Activated CD4-positive, alpha-beta T cell treated with anti-CD3 and anti-CD28 coated beads, Interleukin-2, amount 50 U/mL, for 1 hour (primary cell): ENCODE results near the gene IDH3B.
A peak's percentile ranks its signal among the peaks of the same experiment; 100 is the strongest.

Experiments used
- DNase-seq: peaks from one replicate; pipeline ENCODE4 v3.0.0-alpha.2; 2020

The IDH3B gene

DNA sequence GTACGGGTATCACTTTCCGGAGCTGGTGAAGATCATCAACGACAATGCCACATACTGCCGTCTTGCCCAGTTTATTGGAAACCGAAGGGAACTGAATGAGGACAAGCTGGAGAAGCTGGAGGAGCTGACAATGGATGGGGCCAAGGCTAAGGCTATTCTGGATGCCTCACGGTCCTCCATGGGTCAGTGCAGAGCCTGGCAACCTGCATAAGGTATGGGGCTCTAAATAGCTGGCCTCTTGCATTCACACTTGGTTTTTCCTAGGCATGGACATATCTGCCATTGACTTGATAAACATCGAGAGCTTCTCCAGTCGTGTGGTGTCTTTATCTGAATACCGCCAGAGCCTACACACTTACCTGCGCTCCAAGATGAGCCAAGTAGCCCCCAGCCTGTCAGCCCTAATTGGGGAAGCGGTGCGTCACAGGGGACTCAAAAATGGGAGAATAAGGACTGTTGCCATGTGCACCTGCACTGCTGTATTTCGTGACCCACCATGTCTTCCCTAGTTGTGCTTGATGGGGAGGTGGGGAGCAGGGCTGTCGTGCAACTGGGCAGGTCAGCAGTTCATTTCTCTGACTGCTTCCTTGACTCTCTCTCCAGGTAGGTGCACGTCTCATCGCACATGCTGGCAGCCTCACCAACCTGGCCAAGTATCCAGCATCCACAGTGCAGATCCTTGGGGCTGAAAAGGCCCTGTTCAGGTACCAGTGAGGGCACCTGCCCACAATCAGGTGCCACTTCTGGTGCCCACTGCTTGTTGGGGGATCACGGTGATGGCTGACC, 8.5 kb downstream of the IDH3B start:
- DNase-seq, result no peak

GRCh38 chr20:2654831-2655230, 9.2 kb downstream of the IDH3B start:
- DNase-seq, result no peak

DNA sequence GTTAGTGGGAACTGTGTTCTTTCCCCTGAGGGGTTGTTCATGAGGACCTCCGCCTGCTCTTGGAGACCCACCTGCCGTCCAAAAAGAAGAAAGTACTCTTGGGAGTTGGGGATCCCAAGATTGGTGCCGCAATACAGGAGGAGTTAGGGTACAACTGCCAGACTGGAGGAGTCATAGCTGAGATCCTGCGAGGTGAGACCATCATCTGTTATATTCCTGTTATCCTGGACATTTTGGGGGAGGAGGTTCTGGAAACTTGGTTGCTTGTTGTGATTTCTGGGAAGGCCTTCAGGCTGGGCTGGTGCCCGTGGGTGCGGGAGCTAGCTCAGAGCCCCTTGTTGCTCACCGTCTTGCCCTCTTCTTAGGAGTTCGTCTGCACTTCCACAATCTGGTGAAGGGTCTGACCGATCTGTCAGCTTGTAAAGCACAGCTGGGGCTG, 9.6 kb downstream of the IDH3B start:
- no peak for DNase-seq

- DNase-seq, result no peak
Measured at GRCh38 chr20:2653556-2654383, 10.2 kb downstream of the IDH3B start.

- no peak for DNase-seq
Measured at GRCh38 chr20:2652724-2653555, 11.1 kb downstream of the IDH3B start.

GRCh38 chr20:2651772-2652723, 12.0 kb downstream of the IDH3B start, which contains the start of gene NOP56:
Gene NOP56 (plus strand): TSS chr20:2652632. CDS start chr20:2652661, 29 bp downstream.
- peak; percentile 95 for DNase-seq

- no peak for DNase-seq
Measured at GRCh38 chr20:2643708-2644107, 20.3 kb downstream of the IDH3B start.

GRCh38 chr20:2640899-2641298, 23.1 kb downstream of the IDH3B start:
- DNase-seq, result no peak

- no peak for DNase-seq
Measured at GRCh38 chr20:2640260-2640659, 23.8 kb downstream of the IDH3B start.

GRCh38 chr20:2637246-2637645, 26.8 kb downstream of the IDH3B start:
- no peak for DNase-seq

DNA sequence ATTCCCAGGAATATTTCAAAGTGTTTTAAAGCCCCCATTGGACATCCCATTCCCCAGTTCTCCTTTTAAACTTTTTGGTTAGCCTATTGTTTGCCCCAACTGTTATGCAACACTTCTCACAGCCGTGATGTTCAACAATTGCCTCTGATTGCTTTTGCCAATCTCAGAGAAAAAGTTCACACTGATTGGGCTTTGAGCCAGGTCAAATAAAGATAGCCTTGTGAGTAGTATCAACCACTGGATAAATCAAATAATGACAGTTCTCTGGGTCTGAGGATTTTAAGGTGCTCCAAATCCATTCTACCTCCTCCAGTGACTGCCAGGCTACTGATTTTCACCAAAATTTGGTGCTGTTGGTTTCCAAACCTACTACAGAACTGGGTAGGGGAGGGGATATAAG, 30.6 kb downstream of the IDH3B start:
- no peak for DNase-seq

DNA sequence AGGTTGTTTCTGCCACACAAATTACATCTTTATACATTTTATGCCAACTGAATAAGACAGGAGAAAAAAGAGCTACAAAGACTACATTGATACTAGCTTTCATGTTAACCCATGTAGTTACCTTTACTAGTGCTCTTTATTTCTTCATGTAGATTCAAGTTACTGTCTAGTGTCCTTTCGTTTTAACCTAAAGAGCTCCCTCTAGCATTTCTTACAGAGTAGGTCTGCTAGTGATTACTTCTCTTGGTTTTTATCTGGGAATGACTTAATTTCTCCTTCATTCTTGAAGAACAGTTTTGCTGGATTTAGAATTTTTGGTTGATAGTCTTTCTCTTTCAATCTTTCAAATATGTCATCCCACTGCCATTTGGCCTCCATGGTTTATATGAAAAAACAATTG, 32.8 kb downstream of the IDH3B start:
- no peak for DNase-seq

- no peak for DNase-seq
Measured at GRCh38 chr20:2626853-2627541, 37.0 kb downstream of the IDH3B start.

GRCh38 chr20:2625062-2625461, 39.0 kb downstream of the IDH3B start:
- DNase-seq, result no peak

DNA sequence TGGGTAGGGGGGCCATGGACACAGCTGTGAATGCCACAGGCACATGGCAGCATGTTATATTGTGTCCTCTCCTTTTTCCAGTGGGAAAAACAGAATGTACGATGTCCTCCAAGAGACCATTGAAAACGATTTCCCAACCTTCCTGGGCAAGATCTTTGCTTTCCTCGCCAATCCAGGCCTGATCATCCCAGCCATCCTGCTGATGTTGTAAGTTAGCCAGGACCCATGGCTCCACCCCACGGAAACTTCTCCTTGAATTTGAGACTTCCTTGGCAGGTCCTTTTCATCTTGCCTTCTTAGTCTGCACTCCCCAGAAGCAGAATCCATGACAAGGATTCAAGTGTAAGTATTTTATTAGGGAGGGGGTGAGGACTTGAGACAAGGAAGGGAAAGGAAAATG, 39.8 kb downstream of the IDH3B start:
- DNase-seq, result no peak

DNA sequence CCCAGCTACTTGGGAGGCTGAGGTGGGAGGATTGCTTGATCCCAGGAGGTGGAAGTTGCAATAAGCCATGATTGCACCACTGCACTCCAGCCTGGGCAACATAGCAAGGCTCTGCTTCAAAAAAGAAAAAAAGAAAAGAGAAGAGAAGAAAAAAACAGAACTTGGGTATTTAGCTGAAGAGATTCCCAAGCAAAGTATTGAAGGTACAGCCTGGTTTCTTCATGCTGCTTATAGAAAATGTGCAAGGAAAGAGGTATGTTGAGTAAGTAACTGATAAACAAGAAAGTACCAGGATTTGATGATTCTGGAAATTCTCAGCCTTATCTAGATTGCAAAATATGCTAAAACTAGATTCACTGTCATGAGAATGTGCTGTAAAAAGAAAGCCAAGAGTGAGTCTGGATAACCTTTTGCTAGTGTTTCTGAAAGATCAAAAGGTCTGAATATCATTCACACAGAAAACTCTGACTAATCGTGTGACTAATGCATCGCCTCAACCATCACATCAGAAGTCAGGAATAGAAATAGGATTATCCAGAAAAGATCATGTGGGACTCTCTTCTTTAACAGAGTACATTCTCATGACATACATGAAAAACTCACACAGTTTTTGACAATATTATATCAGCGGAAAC, 43.9 kb downstream of the IDH3B start:
- DNase-seq, result no peak

DNA sequence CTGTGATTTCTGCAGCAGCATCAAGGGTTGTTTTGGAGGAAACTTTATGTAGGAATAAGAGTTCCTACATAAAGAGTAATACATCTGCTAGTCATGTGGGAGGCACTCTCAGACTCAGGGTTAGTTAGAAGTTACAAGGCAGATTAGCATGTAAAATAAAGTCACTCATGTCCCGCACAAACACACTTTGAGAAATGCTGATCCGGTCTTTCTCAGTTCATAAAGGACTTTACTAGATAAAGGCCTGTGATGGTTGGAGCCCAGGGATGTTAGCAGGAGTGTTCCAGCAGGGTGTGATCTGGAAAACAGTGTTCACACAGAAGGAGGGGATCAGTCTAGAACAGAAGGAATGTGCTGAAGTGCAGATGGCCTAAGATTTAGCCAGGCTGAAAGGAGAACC, 44.7 kb downstream of the IDH3B start:
- DNase-seq, result no peak

- no peak for DNase-seq
Measured at GRCh38 chr20:2618815-2619214, 45.2 kb downstream of the IDH3B start.

DNA sequence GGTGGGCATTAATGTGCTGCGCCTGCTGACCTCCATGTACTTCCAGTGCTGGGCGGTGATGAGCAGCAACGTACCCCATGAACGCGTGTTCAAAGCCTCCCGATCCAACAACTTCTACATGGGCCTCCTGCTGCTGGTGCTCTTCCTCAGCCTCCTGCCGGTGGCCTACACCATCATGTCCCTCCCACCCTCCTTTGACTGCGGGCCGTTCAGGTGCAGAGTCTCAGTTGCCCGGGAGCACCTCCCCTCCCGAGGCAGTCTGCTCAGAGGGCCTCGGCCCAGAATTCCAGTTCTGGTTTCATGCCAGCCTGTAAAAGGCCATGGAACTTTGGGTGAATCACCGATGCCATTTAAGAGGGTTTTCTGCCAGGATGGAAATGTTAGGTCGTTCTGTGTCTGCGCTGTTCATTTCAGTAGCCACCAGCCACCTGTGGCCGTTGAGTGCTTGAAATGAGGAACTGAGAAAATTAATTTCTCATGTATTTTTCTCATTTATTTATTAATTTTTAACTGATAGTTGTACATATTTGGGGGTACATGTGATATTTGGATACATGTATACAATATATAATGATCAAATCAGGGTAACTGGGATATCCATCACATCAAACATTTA, 46.8 kb downstream of the IDH3B start:
- DNase-seq, result no peak

GRCh38 chr20:2616634-2617033, 47.4 kb downstream of the IDH3B start:
- DNase-seq, result no peak
